ENCODE results near the gene PDCL2. TPM values are rescaled to one million over a fixed set of nuclear protein-coding genes. Genes with fewer than 3 reads are reported as not detected.

The PDCL2 gene, protein sequence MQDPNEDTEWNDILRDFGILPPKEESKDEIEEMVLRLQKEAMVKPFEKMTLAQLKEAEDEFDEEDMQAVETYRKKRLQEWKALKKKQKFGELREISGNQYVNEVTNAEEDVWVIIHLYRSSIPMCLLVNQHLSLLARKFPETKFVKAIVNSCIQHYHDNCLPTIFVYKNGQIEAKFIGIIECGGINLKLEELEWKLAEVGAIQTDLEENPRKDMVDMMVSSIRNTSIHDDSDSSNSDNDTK
- not detected for total RNA-seq
- polyA plus RNA-seq: not detected

DNA sequence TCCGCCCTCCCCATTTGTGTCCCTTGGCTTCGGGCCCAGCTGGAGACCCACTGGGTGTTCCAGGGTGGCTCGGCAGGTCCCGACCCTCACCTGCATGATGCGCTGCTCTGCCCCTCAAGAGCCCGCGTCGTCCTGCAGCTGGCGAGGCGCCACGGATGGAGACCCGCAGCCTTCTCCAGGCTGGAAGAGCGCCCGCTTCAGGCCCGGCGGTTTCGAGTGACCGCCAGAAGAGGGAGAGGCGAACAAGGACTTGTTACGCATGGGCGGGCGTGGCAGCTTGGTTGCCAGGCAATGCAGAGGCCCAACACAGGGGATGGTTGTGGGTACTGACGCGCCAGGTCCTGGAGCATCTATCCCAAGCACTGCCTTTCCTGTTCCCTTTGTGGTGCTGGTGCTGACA is at the start of gene PDCL2:
Gene PDCL2, minus strand, starts transcription at position 232 of the 400 bp plus-strand sequence. Its CDS starts 136 bp downstream, at position 96.
- peaks cover 0 to 5% (median 5%) of the 10 kb centered on the region in 5 donors for H3K9me3 Mint-ChIP-seq
- ChIA-PET CTCF (no interaction called here), POLR2A (no interaction called here)
- H3K4me1 Mint-ChIP-seq: no peaks in the 10 kb centered on the region
- DNase-seq: no peak
- Histone ChIP-seq H3K9me3 (ENCODE audit: low read length) (no peaks in the 10 kb centered on the region), H3K36me3 (ENCODE audit: insufficient read depth, low read length) (no peaks in the 10 kb centered on the region), H3K27me3 (ENCODE audit: insufficient read depth, low read length, poor library complexity, severe bottlenecking) (no peaks in the 10 kb centered on the region), H3K27ac (ENCODE audit: low read depth, low read length) (no peak within 1 kb of the TSS), H3K4me3 (ENCODE audit: low read length) (no peak within 1 kb of the TSS), H3K4me1 (ENCODE audit: insufficient read depth, low read length) (no peaks in the 10 kb centered on the region)
- no peak within 1 kb of the TSS for H3K27ac Mint-ChIP-seq
- peaks cover 0 to 10% (median 0%) of the 10 kb centered on the region in 3 donors for H3K36me3 Mint-ChIP-seq
- peaks cover 12 to 17% of the 10 kb centered on the region in 2 donors for H3K27me3 Mint-ChIP-seq
- H3K4me3 Mint-ChIP-seq: no peak within 1 kb of the TSS

DNA sequence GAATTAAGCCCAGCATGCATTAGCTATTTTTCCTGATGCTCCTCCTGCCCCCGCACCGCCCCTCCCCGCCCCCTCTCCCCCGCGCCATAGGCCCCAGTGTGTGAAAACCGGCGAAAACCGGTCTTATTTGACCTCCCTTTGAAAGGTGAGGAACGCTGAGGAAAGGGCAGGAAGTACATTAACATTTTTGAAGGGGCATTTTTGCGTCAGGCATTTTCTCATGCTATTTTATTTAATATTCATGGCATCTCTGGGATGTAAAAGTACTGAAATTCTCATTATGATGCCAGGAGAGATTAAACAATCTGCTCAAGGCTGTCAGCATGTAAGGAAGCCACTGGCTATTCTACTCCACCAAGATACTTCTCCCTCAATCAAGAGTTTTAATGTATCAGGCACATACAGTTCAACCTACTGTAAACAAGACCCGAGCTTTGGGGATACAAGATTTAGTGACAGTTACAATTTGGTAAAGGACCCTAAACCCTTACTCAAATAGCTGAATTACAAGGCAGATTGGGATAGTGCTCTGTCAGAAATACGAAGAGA is 45.3 kb upstream of the PDCL2 start:
- POLR2A ChIA-PET: no interaction called here
- Histone ChIP-seq H3K4me1 (ENCODE audit: insufficient read depth, low read length) (no peaks in the 10 kb centered on the region), H3K27me3 (ENCODE audit: insufficient read depth, low read length, poor library complexity, severe bottlenecking) (no peaks in the 10 kb centered on the region), H3K36me3 (ENCODE audit: insufficient read depth, low read length) (no peaks in the 10 kb centered on the region), H3K9me3 (ENCODE audit: low read length) (no peaks in the 10 kb centered on the region), H3K27ac (ENCODE audit: low read depth, low read length) (peak overlapping the region; percentile 61), H3K4me3 (ENCODE audit: low read length) (no peak overlapping the region)
- Mint-ChIP-seq H3K4me3 (no peak overlapping the region), H3K27me3 (peaks cover 21 to 54% of the 10 kb centered on the region in 2 donors), H3K36me3 (no peaks in the 10 kb centered on the region), H3K27ac (no peak overlapping the region), H3K4me1 (peaks cover 13 to 21% (median 16%) of the 10 kb centered on the region in 3 donors), H3K9me3 (no peaks in the 10 kb centered on the region)
- CTCF ChIA-PET: interaction anchor here (1.2 kb wide), 1 partner anchor 10 kb away, joined by 4 read pairs; no protein-coding TSS in a partner anchor
- no peak for DNase-seq

DNA sequence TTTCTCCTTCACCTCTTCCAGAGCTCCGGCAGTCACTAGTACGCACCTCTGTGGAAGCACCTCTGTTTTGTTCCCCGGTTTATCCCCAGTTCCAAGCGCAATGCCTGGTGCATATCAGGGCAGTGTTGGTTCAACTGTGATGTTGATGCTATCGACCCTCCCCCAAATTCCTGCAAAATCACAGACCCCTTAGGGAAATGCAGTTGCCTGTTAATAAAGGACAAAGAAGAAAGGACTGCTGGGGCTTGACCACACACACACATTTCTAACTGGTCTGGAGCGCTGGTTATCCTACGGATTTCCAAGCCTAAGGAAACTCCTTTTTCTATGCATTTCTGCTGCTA is 44.6 kb upstream of the PDCL2 start:
- peak overlapping the region in 6 of 7 donors; percentile 38 to 77 (median 66) for H3K4me3 Mint-ChIP-seq
- Histone ChIP-seq H3K9me3 (ENCODE audit: low read length) (no peaks in the 10 kb centered on the region), H3K4me3 (ENCODE audit: low read length) (no peak overlapping the region), H3K27me3 (ENCODE audit: insufficient read depth, low read length, poor library complexity, severe bottlenecking) (no peaks in the 10 kb centered on the region), H3K27ac (ENCODE audit: low read depth, low read length) (peak overlapping the region; percentile 75), H3K36me3 (ENCODE audit: insufficient read depth, low read length) (no peaks in the 10 kb centered on the region), H3K4me1 (ENCODE audit: insufficient read depth, low read length) (no peaks in the 10 kb centered on the region)
- peaks cover 21 to 58% of the 10 kb centered on the region in 2 donors for H3K27me3 Mint-ChIP-seq
- no peaks in the 10 kb centered on the region for H3K36me3 Mint-ChIP-seq
- ChIA-PET POLR2A (no interaction called here), CTCF (interaction anchor here (1.2 kb wide), 1 partner anchor 9 kb away, joined by 4 read pairs; no protein-coding TSS in a partner anchor)
- H3K9me3 Mint-ChIP-seq: no peaks in the 10 kb centered on the region
- H3K27ac Mint-ChIP-seq: peak overlapping the region in 3 of 8 donors; percentile 2 to 74 (median 29)
- no peak for DNase-seq
- peaks cover 13 to 21% (median 16%) of the 10 kb centered on the region in 3 donors for H3K4me1 Mint-ChIP-seq

DNA sequence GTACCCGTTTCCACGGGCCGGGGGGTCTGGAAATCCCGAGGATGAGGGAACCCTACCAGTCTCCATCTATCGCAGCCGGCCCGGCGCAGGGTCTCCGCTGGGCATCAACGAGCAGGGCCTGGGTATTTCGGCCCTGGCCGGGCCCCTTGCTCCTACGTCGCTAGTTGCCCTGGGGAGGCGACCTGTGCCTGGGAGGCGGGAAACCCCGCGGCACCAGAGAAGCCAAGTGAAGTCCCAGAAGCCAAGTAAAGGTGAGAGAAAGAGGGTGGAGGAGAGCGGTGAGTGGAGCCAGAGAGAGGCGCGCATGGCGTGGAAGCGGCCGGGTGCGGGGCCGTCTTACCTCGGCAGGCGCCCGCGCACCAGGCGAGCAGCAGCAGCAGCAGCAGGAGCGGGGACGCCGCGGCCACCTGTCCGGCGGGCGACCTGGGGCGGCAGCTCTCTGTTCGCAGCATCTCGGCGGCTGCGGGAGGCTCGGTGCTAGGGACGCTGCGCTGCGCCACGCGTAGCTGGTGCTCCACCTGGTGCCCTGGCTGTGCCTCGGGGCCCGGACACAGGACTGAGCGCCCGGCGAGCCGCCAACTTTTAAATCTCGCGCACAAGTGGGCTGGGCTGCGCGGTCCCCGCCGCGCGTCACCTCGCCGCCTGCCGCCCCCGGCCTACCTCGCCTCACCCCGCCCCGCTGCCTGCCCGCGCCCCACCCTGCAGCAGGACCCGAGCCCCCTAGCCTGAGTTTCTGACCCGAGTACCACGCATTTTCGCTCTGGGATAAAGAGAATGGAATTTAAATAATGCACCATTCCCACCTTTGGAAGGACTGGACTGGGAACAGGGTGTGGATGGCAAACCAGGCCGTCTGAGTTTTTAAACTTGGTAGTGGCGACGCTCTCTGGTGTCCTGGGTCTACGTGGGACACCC is 44.0 kb upstream of the PDCL2 start, which contains the start of gene NMU:
Gene NMU, minus strand, starts transcription at position 558 of the 915 bp plus-strand sequence. Its CDS starts 106 bp downstream, at position 452.
- Histone ChIP-seq H3K27ac (ENCODE audit: low read depth, low read length) (peak within 1 kb of the TSS; percentile 75), H3K36me3 (ENCODE audit: insufficient read depth, low read length) (no peaks in the 10 kb centered on the region), H3K9me3 (ENCODE audit: low read length) (no peaks in the 10 kb centered on the region), H3K4me3 (ENCODE audit: low read length) (peak within 1 kb of the TSS; percentile 33), H3K4me1 (ENCODE audit: insufficient read depth, low read length) (no peaks in the 10 kb centered on the region), H3K27me3 (ENCODE audit: insufficient read depth, low read length, poor library complexity, severe bottlenecking) (no peaks in the 10 kb centered on the region)
- Mint-ChIP-seq H3K27ac (peak within 1 kb of the TSS in 3 of 8 donors; percentile 2 to 74 (median 29)), H3K4me3 (peak within 1 kb of the TSS in 6 of 7 donors; percentile 58 to 78 (median 68)), H3K4me1 (peaks cover 13 to 21% (median 16%) of the 10 kb centered on the region in 3 donors), H3K27me3 (peaks cover 21 to 64% of the 10 kb centered on the region in 2 donors), H3K9me3 (no peaks in the 10 kb centered on the region), H3K36me3 (no peaks in the 10 kb centered on the region)
- POLR2A ChIA-PET: no interaction called here
- CTCF ChIA-PET: interaction anchor here (1.2 kb wide), 1 partner anchor 9 kb away, joined by 4 read pairs; no protein-coding TSS in a partner anchor
- peak in 2 of 5 donors; percentile 3 to 17 for DNase-seq

DNA sequence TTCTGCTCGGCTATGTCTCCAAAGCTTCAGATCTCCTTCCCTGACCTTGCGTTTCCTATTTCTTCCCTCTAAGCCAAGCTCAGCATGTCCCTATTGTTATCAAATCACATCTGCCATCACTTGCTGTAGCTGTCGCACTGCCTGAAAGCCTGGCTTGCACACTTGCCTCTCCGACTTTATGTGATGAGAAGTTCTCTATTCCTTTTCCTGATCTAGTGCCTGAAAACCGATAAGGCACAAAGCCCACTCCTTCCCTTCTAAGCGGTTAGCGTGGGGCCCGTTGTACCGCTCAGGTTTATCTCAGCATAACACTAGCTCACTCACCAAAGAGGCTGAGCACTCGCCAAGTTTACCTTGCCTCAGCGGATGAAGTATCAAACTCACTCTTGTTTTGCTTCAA is 43.2 kb upstream of the PDCL2 start:
- H3K4me1 Mint-ChIP-seq: peaks cover 13 to 21% (median 16%) of the 10 kb centered on the region in 3 donors
- no peak overlapping the region for H3K27ac Mint-ChIP-seq
- POLR2A ChIA-PET: no interaction called here
- Histone ChIP-seq H3K9me3 (ENCODE audit: low read length) (no peaks in the 10 kb centered on the region), H3K4me3 (ENCODE audit: low read length) (peak overlapping the region; percentile 33), H3K4me1 (ENCODE audit: insufficient read depth, low read length) (no peaks in the 10 kb centered on the region), H3K27me3 (ENCODE audit: insufficient read depth, low read length, poor library complexity, severe bottlenecking) (no peaks in the 10 kb centered on the region), H3K27ac (ENCODE audit: low read depth, low read length) (peak overlapping the region; percentile 75), H3K36me3 (ENCODE audit: insufficient read depth, low read length) (no peaks in the 10 kb centered on the region)
- peaks cover 24 to 70% of the 10 kb centered on the region in 2 donors for H3K27me3 Mint-ChIP-seq
- no peak for DNase-seq
- H3K36me3 Mint-ChIP-seq: no peaks in the 10 kb centered on the region
- peaks cover 0 to 1% (median 0%) of the 10 kb centered on the region in 5 donors for H3K9me3 Mint-ChIP-seq
- CTCF ChIA-PET: no interaction called here
- H3K4me3 Mint-ChIP-seq: peak overlapping the region in 6 of 7 donors; percentile 32 to 78 (median 58)

DNA sequence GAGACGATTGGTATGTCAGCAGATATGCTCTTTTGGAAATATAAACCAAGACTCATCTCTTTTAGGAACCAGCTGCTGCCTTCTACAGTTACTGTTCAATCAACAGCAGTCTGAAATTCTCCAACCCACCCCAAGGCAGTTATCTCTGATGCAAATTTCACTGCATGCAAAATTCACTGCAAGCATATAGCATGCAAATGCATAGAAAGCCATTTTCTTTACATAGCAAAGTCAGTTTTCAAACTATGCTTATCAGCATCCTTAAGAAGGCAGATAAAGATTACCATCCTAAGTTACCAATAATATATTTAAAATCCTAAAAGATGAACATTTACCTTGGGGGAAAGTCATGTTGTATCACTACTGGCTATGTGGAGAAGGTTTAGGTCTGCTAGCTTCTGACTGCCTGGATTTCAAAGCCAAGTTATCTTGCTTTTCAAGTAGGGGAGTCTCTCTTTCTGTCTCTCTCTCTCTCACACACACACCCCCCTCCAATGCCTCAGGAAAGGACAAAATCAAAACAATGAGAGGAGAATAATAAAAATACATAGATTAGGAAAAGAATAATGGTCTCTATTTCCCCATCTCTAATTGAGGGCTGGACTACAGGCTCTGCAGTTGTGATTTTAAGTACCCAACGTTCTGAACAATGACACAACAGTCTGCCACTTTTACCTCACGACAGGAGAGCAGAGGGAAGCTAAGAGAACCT is 42.5 kb upstream of the PDCL2 start:
- Histone ChIP-seq H3K9me3 (ENCODE audit: low read length) (no peaks in the 10 kb centered on the region), H3K27me3 (ENCODE audit: insufficient read depth, low read length, poor library complexity, severe bottlenecking) (no peaks in the 10 kb centered on the region), H3K4me3 (ENCODE audit: low read length) (peak overlapping the region; percentile 33), H3K36me3 (ENCODE audit: insufficient read depth, low read length) (no peaks in the 10 kb centered on the region), H3K27ac (ENCODE audit: low read depth, low read length) (peak overlapping the region; percentile 75), H3K4me1 (ENCODE audit: insufficient read depth, low read length) (no peaks in the 10 kb centered on the region)
- peaks cover 13 to 21% (median 16%) of the 10 kb centered on the region in 3 donors for H3K4me1 Mint-ChIP-seq
- H3K27me3 Mint-ChIP-seq: peaks cover 24 to 75% of the 10 kb centered on the region in 2 donors
- POLR2A ChIA-PET: no interaction called here
- no peak overlapping the region for H3K27ac Mint-ChIP-seq
- H3K9me3 Mint-ChIP-seq: peaks cover 0 to 1% (median 0%) of the 10 kb centered on the region in 5 donors
- H3K36me3 Mint-ChIP-seq: no peaks in the 10 kb centered on the region
- H3K4me3 Mint-ChIP-seq: no peak overlapping the region
- DNase-seq: no peak
- CTCF ChIA-PET: no interaction called here

DNA sequence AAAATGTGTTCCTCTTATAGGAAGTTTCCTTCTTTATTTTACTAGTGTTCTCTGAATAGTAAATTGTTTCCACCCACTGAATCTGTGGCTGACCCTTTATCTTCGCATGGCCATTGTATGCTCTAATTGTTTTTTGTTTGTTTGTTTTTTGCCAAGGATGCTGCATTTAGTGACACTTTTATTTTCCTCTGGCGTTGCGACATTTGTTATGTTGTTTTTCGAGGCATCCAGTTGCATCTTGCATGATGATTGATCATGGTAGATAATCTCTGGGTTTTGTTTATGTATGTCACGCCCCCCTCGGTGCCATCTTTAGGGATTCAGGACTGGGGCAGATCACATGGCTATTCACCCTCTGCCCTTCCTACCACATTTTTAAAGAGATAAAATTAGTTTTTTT is 41.9 kb upstream of the PDCL2 start:
- H3K27me3 Mint-ChIP-seq: peaks cover 24 to 72% of the 10 kb centered on the region in 2 donors
- H3K9me3 Mint-ChIP-seq: peaks cover 0 to 1% (median 0%) of the 10 kb centered on the region in 5 donors
- ChIA-PET CTCF (no interaction called here), POLR2A (no interaction called here)
- Histone ChIP-seq H3K4me1 (ENCODE audit: insufficient read depth, low read length) (no peaks in the 10 kb centered on the region), H3K27me3 (ENCODE audit: insufficient read depth, low read length, poor library complexity, severe bottlenecking) (no peaks in the 10 kb centered on the region), H3K36me3 (ENCODE audit: insufficient read depth, low read length) (no peaks in the 10 kb centered on the region), H3K27ac (ENCODE audit: low read depth, low read length) (peak overlapping the region; percentile 75), H3K9me3 (ENCODE audit: low read length) (no peaks in the 10 kb centered on the region), H3K4me3 (ENCODE audit: low read length) (no peak overlapping the region)
- peaks cover 13 to 21% (median 16%) of the 10 kb centered on the region in 3 donors for H3K4me1 Mint-ChIP-seq
- H3K36me3 Mint-ChIP-seq: no peaks in the 10 kb centered on the region
- no peak for DNase-seq
- H3K4me3 Mint-ChIP-seq: no peak overlapping the region
- H3K27ac Mint-ChIP-seq: no peak overlapping the region
